Right lobe of liver (tissue), 6 donors: Measurements from ENCODE around the gene CACNA2D2. TPM values are rescaled to one million over a fixed set of nuclear protein-coding genes. Genes with fewer than 3 reads are reported as not detected.

Source experiments
- ATAC-seq, 4 donors: fragments of 200-7000 bp; cut with Tn5 transposase; one replicate each; pipeline ENCODE4 v1.9.1; 2020; ENCODE audit warnings: mild to moderate bottlenecking in 4 of 4, moderate library complexity in 4 of 4
- DNase-seq, 3 donors: peaks; one replicate each; pipeline ENCODE4 v3.0.0-alpha.2; 2020
- H3K27ac ChIP-seq, 3 donors: fragments of 200-600 bp; one replicate each; pipeline ENCODE4 v1.8.0; 2022
- H3K27me3 ChIP-seq, 2 donors: fragments of 200-600 bp; one replicate each; pipeline ENCODE4 v1.8.0; 2022
- H3K36me3 ChIP-seq, 4 donors: fragments of 200-600 bp; sonication (generic) in 1 of 4; one replicate each; pipeline versions ENCODE4 v1.5.1 to v1.8.0; 2017 to 2022; ENCODE audit warnings: control low read depth in 1 of 4
- H3K4me1 ChIP-seq, 4 donors: fragments of 200-600 bp; sonication (generic) in 1 of 4; one replicate each; pipeline versions ENCODE4 v1.5.1 to v1.8.0; 2017 to 2022; ENCODE audit warnings: control low read depth in 1 of 4
- H3K4me3 ChIP-seq, 3 donors: fragments of 200-600 bp; one replicate each; pipeline ENCODE4 v1.8.0; 2022
- H3K9me3 ChIP-seq, 4 donors: fragments of 200-600 bp; sonication (generic) in 1 of 4; one replicate each; pipeline versions ENCODE4 v1.5.1 to v1.8.0; 2017 to 2022; ENCODE audit warnings: control low read depth in 1 of 4
- POLR2A ChIP-seq: fragments of 450-650 bp; IDR thresholded peaks from one replicate; pipeline ENCODE4 v1.6.1; 2017; ENCODE audit warnings: antibody characterized with exemption, mild to moderate bottlenecking
- WGBS: methylation state at CpG from one replicate; pipeline ENCODE4 v1.1.6; 2018; ENCODE audit warnings: low coverage, low lambda C conversion rate; ENCODE audit not compliant: insufficient coverage; ENCODE audit errors: missing lambda C conversion rate; 5-methylcytosine and 5-hydroxymethylcytosine counted together
- intact Hi-C, 2 donors: fragments of 100-400 bp; cut with DNase I; formaldehyde crosslinking; loops; one replicate each; pipeline versions ENCODE4 v1.11.2 to v1.14.1; 2022
- total RNA-seq, 6 experiments: library from RNA; depleted of rRNA in 2 of 6; stranded (reverse); fragments of >200 nt in 2 of 6; fragmentation: NEBNext Ultra II Directional in 3 of 6; extraction: Animal tissue kit (Norgen Biotek cat#: 25700) in 3 of 6; gene quantifications; one replicate each; pipeline versions ENCODE4 v1.1.0 to v1.2.4, GENCODE V29; 2016 to 2023
- TF ChIP-seq, protein P1 (sequence below), 4 donors: fragments of 200-600 bp in 3 of 4; fragments of 450-650 bp in 1 of 4; IDR thresholded peaks; one replicate each; pipeline versions ENCODE4 v1.5.1 to v1.8.0; 2016 to 2022; ENCODE audit warnings: antibody characterized with exemption in 4 of 4, mild to moderate bottlenecking in 2 of 4
- donor health status: DM: no; HTN: yes; CAD: no.
- donor health status: DM: no; HTN: no; CAD: no.
- donor health status: DM: no; HTN: no; CAD: no.
- donor health status: DM: no; HTN: yes; CAD: no.
- donor health status: DM: no; HTN: yes; CAD: no.

CACNA2D2 gene
- total RNA-seq, 6 experiments from 2014 or later, result 0.06 to 0.39 (median 0.26) TPM; not detected in 1

DNA sequence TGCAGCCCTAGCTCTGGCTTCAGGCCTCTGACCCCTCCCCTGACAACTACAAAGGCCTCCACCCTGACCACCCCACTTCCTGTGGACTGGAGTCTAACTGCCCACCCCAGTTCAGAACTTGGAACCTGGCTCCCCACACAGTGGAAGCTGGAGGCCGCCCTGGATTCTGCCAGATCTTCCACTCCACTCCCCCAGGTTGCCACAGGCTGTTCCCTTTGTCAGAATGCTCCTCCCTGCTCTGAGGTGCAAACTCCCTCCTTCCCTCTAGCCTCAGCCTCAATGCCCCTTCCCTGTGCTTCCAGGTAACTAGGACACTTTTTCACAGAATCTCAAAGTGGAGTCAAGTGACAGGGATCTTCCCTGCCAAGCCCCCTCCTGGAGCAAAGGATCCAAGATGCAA, 81.3 kb downstream of the CACNA2D2 start:
- no peak for TF ChIP-seq POLR2A
- TF ChIP-seq, protein P1, sequence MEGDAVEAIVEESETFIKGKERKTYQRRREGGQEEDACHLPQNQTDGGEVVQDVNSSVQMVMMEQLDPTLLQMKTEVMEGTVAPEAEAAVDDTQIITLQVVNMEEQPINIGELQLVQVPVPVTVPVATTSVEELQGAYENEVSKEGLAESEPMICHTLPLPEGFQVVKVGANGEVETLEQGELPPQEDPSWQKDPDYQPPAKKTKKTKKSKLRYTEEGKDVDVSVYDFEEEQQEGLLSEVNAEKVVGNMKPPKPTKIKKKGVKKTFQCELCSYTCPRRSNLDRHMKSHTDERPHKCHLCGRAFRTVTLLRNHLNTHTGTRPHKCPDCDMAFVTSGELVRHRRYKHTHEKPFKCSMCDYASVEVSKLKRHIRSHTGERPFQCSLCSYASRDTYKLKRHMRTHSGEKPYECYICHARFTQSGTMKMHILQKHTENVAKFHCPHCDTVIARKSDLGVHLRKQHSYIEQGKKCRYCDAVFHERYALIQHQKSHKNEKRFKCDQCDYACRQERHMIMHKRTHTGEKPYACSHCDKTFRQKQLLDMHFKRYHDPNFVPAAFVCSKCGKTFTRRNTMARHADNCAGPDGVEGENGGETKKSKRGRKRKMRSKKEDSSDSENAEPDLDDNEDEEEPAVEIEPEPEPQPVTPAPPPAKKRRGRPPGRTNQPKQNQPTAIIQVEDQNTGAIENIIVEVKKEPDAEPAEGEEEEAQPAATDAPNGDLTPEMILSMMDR (IDR thresholded peaks at IDR 0.05), result no peak
- intact Hi-C loops, result no loop called here

DNA sequence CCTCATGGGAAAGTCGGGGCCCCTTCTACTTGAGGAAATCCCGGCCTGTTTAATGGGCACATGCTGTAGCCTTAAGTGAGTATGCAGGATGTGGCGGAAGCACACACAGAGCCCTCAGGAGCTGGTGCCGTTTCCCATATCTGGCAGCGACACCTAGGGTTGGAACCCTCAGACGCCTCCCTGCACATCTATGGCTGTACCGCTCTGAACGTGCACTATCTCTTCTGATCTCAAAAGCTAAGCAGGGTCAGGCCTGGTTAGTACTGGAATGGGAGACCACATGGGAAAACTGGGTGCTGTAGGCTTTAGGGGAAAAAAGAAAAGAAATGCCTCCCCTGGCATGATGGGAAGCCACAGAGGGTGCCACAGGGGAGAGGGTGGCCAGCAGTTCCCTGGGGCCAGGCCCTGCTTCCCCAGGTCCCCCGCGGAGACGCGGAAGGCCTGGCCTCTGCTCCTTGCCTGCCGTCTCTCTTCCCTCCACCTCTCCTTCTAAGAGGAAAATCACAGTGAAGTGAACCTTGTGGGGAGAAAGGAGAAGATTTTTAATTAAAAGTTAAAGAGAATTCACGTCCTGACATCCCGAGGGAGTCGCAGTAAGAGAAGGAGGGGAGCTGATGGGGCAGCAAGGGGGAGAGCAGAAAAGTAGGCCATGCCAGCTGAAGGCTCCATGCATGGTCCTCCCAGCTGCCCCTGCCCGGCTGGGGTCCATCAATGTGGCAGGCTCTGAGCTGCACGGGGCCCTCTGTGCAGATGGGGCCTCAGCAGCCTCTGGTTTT, 83.7 kb downstream of the CACNA2D2 start:
- no peak overlapping the region for H3K27ac ChIP-seq
- no peak for TF ChIP-seq POLR2A
- TF ChIP-seq, protein P1 (IDR thresholded peaks at IDR 0.05), result no peak
- no peaks in the 10 kb centered on the region for H3K9me3 ChIP-seq
- WGBS, result 83% methylated on average over 16 of the region's 18 CpGs
- no peaks in the 10 kb centered on the region for H3K36me3 ChIP-seq
- no peaks in the 10 kb centered on the region for H3K27me3 ChIP-seq
- ATAC-seq, result no peak
- H3K4me3 ChIP-seq, result no peak overlapping the region
- no peaks in the 10 kb centered on the region for H3K4me1 ChIP-seq
- DNase-seq, result no peak
- intact Hi-C loops, result no loop called here

More for the DNA sequence above, 81.3 kb downstream of the CACNA2D2 start:
- Histone ChIP-seq H3K36me3 (no peaks in the 10 kb centered on the region), H3K27me3 (no peaks in the 10 kb centered on the region), H3K4me1 (no peaks in the 10 kb centered on the region), H3K9me3 (no peaks in the 10 kb centered on the region), H3K4me3 (no peak overlapping the region), H3K27ac (no peak overlapping the region)
- ATAC-seq, result no peak
- whole genome bisulfite sequencing, result no CpG with 5 or more reads among the region's 1 CpG
- DNase-seq, result no peak

DNA sequence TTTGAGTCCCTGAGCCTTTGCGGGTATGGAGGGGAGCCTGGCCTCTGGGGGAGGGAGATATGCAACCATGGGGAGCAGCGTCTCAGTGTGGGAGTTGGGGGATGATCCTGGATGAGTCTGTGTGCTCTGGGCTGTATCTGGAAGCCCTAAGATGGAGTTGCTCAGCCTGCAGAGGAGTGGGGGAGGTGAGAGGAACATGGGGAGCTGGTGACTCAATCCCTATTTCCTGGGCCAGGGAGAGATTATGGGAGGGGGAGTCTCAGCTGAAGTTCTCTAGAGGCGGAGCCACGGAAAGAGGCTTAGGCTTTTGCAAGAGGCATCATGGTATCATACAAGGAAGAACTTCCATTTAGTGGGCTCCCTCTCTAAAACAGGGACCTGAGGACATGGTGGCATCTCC, 84.6 kb downstream of the CACNA2D2 start:
- H3K36me3 ChIP-seq, result no peaks in the 10 kb centered on the region
- H3K27ac ChIP-seq, result no peak overlapping the region
- 82% methylated on average over 3 of the region's 4 CpGs for WGBS
- no peaks in the 10 kb centered on the region for H3K9me3 ChIP-seq
- no peak overlapping the region for H3K4me3 ChIP-seq
- no peaks in the 10 kb centered on the region for H3K4me1 ChIP-seq
- H3K27me3 ChIP-seq, result no peaks in the 10 kb centered on the region
- TF ChIP-seq, protein P1 (IDR thresholded peaks at IDR 0.05), result no peak
- no peak for TF ChIP-seq POLR2A
- intact Hi-C loops, result no loop called here
- ATAC-seq (no peak), DNase-seq (no peak)

DNA sequence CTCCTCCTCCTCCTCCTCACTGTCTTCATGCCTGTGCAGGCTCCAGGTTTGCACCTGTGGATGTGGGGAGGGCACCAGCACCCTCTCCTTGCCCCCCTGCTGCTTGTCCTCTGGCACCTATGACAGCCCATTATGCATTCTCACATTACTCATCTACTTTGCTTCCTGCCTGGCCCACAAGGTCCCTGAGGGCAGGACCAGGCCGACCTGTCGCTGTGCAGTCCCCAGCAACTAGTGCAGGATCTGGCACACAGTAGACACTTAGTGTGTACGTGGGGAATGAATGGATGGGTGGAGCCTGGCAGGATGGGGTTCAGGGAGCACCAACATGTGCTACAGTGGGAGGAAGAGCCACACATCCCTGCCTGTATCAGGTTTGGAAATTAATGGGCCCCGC, 85.8 kb downstream of the CACNA2D2 start:
- H3K36me3 ChIP-seq, result no peaks in the 10 kb centered on the region
- 17% methylated on average over 1 of the region's 4 CpGs for WGBS
- no peaks in the 10 kb centered on the region for H3K27me3 ChIP-seq
- no peaks in the 10 kb centered on the region for H3K4me1 ChIP-seq
- H3K4me3 ChIP-seq, result no peak overlapping the region
- ATAC-seq, result no peak
- no peak overlapping the region for H3K27ac ChIP-seq
- no peak for TF ChIP-seq POLR2A
- TF ChIP-seq, protein P1 (IDR thresholded peaks at IDR 0.05), result no peak
- intact Hi-C loops, result no loop called here
- no peak for DNase-seq
- H3K9me3 ChIP-seq, result no peaks in the 10 kb centered on the region
